ENCODE data around the gene EIF5A. TPM values are rescaled to one million over a fixed set of nuclear protein-coding genes. Genes with fewer than 3 reads are reported as not detected.
A peak's percentile ranks its signal among the peaks of the same experiment; 100 is the strongest.

Gene EIF5A
- polyA plus RNA-seq, 1 donor (not counting 4 experiments of a cell fraction or from before 2014, with no cell fraction given) = 948 TPM

DNA sequence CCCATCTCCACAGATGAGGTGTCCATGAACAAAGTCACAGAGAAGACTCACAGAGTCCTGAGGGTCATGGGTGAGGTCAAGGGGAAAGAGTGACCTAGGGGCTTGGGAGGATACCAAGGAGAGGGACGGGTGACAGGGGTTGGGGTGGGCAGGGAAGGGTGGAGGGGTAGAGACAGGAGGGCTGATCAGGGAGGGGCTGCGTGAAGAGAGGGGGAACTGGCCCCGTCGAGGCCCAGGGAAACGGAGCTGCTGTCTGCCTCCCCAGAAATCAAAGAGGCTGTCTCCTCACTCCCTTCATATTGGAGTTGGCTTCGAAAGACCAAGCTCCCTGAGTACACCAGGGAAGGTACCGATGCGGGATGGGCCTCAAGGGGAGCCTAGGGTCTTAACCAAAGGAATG, 48.1 kb downstream of the EIF5A start:
- Histone ChIP-seq H3K4me1 (ENCODE audit: control insufficient read depth, extremely low read depth, insufficient read depth, low read length) (peaks cover 36% of the 10 kb centered on the region), H3K27me3 (ENCODE audit: control insufficient read depth, extremely low read depth, insufficient read depth, low read length) (no peaks in the 10 kb centered on the region), H3K36me3 (ENCODE audit: control insufficient read depth in 2 of 2, extremely low read depth in 1 of 2, insufficient read depth in 2 of 2, low read length in 2 of 2) (no peaks in the 10 kb centered on the region), H3K79me2 (ENCODE audit: control insufficient read depth, insufficient read depth, low read length) (peaks cover 23% of the 10 kb centered on the region), H2AFZ (ENCODE audit: control insufficient read depth, low read length) (no peak overlapping the region), H4K20me1 (ENCODE audit: control insufficient read depth, extremely low read depth, insufficient read depth, low read length) (no peaks in the 10 kb centered on the region), H3K9me3 (ENCODE audit: control insufficient read depth, low read depth, low read length) (no peaks in the 10 kb centered on the region), H3K9ac (ENCODE audit: control insufficient read depth, extremely low read depth, insufficient read depth, low read length) (no peak overlapping the region), H3K4me2 (ENCODE audit: control insufficient read depth, extremely low read depth, insufficient read depth, low read depth, low read length) (no peak overlapping the region), H3K9me1 (ENCODE audit: control insufficient read depth, extremely low read depth, insufficient read depth, low read length) (no peaks in the 10 kb centered on the region), H3K27ac (ENCODE audit: control insufficient read depth, insufficient read depth, low read length) (peak overlapping the region; percentile 51), H3K4me3 (ENCODE audit: control insufficient read depth in 2 of 3, extremely low read depth in 1 of 3, insufficient read depth in 2 of 3, low read depth in 1 of 3, low read length in 3 of 3) (no peak overlapping the region)
- peak; percentile 39 for FAIRE-seq
- no peak for TF ChIP-seq EZH2 (IDR thresholded peaks at IDR 0.05; ENCODE audit: low read length)
- TF ChIP-seq, protein P1, sequence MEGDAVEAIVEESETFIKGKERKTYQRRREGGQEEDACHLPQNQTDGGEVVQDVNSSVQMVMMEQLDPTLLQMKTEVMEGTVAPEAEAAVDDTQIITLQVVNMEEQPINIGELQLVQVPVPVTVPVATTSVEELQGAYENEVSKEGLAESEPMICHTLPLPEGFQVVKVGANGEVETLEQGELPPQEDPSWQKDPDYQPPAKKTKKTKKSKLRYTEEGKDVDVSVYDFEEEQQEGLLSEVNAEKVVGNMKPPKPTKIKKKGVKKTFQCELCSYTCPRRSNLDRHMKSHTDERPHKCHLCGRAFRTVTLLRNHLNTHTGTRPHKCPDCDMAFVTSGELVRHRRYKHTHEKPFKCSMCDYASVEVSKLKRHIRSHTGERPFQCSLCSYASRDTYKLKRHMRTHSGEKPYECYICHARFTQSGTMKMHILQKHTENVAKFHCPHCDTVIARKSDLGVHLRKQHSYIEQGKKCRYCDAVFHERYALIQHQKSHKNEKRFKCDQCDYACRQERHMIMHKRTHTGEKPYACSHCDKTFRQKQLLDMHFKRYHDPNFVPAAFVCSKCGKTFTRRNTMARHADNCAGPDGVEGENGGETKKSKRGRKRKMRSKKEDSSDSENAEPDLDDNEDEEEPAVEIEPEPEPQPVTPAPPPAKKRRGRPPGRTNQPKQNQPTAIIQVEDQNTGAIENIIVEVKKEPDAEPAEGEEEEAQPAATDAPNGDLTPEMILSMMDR (optimal IDR thresholded peaks at IDR 0.05 in 1 of 3, IDR thresholded peaks at IDR 0.05 in 1 of 3, conservative IDR thresholded peaks at IDR 0.05 in 1 of 3; ENCODE audit: extremely low read depth in 1 of 3, insufficient read depth in 2 of 3, low read length in 3 of 3) = no peak
- no peak for DNase-seq (ENCODE audit: low read depth, low spot score)
- dilution Hi-C loops (cut with MboI; ENCODE audit: extremely low pct_ligation_motif_present, low sequenced_read_pairs) = no loop called here

- dilution Hi-C loops (cut with MboI; ENCODE audit: extremely low pct_ligation_motif_present, low sequenced_read_pairs) = no loop called here
- peaks cover 20% of the 10 kb centered on the region for H3K79me2 ChIP-seq (ENCODE audit: control insufficient read depth, insufficient read depth, low read length)
- H3K27ac ChIP-seq (ENCODE audit: control insufficient read depth, insufficient read depth, low read length) = no peak overlapping the region
- H3K9me3 ChIP-seq (ENCODE audit: control insufficient read depth, low read depth, low read length) = no peaks in the 10 kb centered on the region
- H4K20me1 ChIP-seq (ENCODE audit: control insufficient read depth, extremely low read depth, insufficient read depth, low read length) = no peaks in the 10 kb centered on the region
- H3K4me3 ChIP-seq (ENCODE audit: control insufficient read depth in 2 of 3, extremely low read depth in 1 of 3, insufficient read depth in 2 of 3, low read depth in 1 of 3, low read length in 3 of 3) = no peak overlapping the region
- no peak overlapping the region for H3K4me2 ChIP-seq (ENCODE audit: control insufficient read depth, extremely low read depth, insufficient read depth, low read depth, low read length)
- H3K27me3 ChIP-seq (ENCODE audit: control insufficient read depth, extremely low read depth, insufficient read depth, low read length) = no peaks in the 10 kb centered on the region
- H3K9me1 ChIP-seq (ENCODE audit: control insufficient read depth, extremely low read depth, insufficient read depth, low read length) = no peaks in the 10 kb centered on the region
- no peaks in the 10 kb centered on the region for H3K36me3 ChIP-seq (ENCODE audit: control insufficient read depth in 2 of 2, extremely low read depth in 1 of 2, insufficient read depth in 2 of 2, low read length in 2 of 2)
- no peak overlapping the region for H2AFZ ChIP-seq (ENCODE audit: control insufficient read depth, low read length)
- TF ChIP-seq EZH2 (IDR thresholded peaks at IDR 0.05; ENCODE audit: low read length) = no peak
- TF ChIP-seq, protein P1 (optimal IDR thresholded peaks at IDR 0.05 in 1 of 3, IDR thresholded peaks at IDR 0.05 in 1 of 3, conservative IDR thresholded peaks at IDR 0.05 in 1 of 3; ENCODE audit: extremely low read depth in 1 of 3, insufficient read depth in 2 of 3, low read length in 3 of 3) = peak; percentile 82 to 100 (median 98)
- H3K4me1 ChIP-seq (ENCODE audit: control insufficient read depth, extremely low read depth, insufficient read depth, low read length) = peaks cover 36% of the 10 kb centered on the region
- no peak overlapping the region for H3K9ac ChIP-seq (ENCODE audit: control insufficient read depth, extremely low read depth, insufficient read depth, low read length)
- FAIRE-seq = peak; percentile 17
- DNase-seq (ENCODE audit: low read depth, low spot score) = peak; percentile 72
Measured at GRCh38 chr17:7356072-7356549, 48.7 kb downstream of the EIF5A start.

Measured in keratinocyte (primary cell).